ENCODE results near the gene PLCXD3.

Gene PLCXD3

DNA sequence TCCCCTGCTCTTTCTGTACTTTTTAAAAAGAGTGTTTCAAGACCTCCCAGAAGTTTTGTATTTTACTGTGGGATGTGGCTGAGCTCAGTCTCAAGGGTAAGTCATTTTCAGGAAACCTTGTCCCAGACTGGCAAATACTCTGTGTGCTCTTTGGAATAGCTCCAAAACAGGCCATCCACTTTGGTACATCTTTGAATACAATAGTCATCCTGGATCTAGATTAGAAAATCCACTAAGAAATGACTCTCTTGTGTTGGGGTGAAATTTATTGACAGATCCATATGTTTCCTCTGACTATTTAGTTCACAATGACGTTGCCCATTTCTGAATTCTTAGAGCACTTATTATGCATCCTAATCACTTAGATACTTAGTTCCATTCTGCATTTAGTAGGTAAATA, 95.2 kb downstream of the PLCXD3 start:
- no peak for DNase-seq (ENCODE audit: low read depth, low spot score)

- DNase-seq (ENCODE audit: low read depth, low spot score), result no peak
Observed at GRCh38 chr5:41414598-41414997, 95.8 kb downstream of the PLCXD3 start.

- no peak for DNase-seq (ENCODE audit: low read depth, low spot score)
Observed at GRCh38 chr5:41413074-41413473, 97.3 kb downstream of the PLCXD3 start.

GRCh38 chr5:41412496-41412895, 97.9 kb downstream of the PLCXD3 start:
- no peak for DNase-seq (ENCODE audit: low read depth, low spot score)

DNA sequence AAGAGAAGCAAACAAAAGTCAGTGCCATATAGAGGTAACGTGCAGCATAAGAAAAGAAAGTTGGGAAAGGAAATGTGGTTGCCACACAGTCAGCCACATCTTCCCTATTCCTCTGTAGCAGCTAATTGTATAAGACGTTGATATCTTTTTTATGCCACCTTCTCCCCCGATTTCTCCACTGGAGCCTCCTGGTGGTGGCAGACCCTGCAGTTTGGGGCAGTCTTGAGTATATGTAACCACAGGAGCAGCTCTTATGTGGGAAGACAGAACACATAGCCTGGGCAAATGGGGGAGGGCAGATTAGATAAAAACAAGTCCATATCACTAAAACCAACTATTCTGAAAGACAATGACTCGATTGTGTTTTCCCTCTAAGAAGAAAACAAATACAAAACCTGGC, 99.7 kb downstream of the PLCXD3 start:
- no peak for DNase-seq (ENCODE audit: low read depth, low spot score)

DNA sequence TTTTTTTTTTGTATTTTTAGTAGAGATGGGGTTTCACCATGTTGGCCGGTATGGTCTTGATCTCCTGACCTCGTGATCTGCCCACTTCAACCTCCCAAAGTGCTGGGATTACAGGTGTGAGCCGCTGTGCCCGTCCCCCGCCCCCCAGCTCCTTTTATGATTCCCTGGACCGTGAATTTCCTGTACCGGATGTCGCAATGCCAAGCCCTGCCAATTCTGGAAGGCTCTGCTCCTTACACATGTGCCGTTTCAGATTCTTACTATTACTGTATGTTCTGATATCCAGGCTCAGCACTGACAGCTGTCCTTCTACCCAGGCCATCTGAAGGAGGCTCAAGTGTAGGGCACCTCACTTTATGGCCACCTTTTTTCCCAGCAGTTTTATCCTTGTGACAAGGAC, 100.1 kb downstream of the PLCXD3 start:
- no peak for DNase-seq (ENCODE audit: low read depth, low spot score)

DNA sequence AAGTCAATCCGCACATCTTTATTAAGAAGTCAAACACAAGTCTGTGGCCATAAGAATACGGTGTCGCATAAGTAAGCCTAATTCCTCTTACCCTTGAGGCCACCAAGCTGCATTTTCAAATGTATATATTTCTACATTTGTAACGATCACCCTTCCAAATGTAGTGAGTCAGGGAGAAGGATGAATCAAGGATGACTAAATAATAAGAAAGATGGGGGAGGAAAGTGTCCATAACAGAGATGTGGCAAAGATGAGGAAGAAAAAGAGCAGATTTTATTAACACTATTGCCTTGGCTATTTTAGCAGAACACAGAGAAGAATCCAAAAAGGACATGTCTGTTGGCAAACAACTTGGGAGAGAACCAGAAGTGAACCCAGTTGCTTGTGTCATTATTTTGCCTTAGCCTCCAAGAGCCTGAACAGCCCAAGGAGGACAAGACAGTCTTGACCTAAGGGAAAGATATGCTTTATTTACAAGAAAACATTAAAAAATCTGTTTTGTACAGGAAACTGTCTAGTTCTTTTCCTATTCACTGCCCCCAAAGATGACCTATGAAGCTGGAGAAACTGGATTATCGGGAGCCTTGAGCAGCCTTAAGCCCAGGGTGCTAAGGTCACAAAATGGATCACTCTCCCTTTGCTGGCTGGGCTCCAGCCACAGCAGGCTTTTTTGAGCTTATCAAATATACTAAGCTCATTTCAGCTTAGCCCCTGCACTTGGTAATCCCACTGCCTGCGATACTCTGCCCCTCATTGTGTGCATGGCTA, 101.5 kb downstream of the PLCXD3 start:
- no peak for DNase-seq (ENCODE audit: low read depth, low spot score)

GRCh38 chr5:41406936-41407335, 103.5 kb downstream of the PLCXD3 start:
- DNase-seq (ENCODE audit: low read depth, low spot score), result no peak

GRCh38 chr5:41406424-41406823, 104.0 kb downstream of the PLCXD3 start:
- no peak for DNase-seq (ENCODE audit: low read depth, low spot score)

GRCh38 chr5:41404757-41405156, 105.6 kb downstream of the PLCXD3 start:
- DNase-seq (ENCODE audit: low read depth, low spot score), result no peak

DNA sequence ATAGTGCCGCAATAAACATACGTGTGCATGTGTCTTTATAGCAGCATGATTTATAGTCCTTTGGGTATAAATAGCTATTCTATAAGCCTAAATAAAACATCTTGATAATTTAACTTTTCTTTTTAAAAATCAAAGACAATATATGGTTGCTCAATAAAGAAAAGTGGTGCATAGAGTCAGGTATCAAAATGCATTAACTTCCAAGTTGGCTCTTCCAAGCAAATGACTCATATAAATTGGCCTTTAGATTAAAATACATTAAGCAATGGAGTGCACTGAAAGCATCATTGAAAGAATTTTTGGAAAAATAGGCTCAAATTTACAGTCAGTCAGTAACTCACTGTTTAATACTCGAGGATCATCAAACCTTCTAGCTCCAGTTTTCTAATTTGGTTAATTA, 106.6 kb downstream of the PLCXD3 start:
- DNase-seq (ENCODE audit: low read depth, low spot score), result no peak

DNA sequence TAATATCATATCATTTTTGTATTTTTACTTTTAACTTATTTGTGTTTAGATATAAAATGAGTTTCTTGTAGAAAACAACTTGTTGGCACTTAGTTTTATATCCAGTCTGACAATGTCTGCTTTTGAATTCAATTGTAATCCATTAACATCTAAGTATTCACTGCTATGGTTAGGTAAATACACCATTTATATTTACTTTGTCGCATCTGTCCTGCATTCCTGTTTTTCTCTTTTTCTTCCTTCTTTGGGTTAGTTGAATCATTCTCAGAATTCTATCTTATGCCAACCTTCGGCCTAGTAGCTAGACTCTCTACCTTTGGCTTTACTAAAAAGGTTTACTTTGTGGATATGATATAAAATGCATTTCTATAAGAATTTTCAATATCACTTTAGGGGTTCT, 107.6 kb downstream of the PLCXD3 start:
- DNase-seq (ENCODE audit: low read depth, low spot score), result no peak

DNA sequence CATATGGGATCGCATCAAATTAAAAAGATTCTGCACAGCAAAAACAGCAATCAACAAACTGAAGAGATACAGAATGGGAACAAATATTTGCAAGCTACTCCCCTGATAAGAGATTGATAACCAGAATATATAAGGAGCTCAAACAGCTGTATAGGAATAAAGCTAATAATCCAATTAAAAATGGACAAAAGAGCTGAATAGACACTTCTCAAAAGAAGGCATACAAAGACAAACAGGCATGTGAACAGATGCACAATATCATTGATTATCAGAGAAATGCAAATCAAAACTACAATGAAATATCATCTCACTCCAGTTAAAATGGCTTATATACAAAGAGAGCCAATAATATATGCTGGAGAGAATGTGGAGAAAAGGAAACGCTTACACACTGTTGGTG, 110.6 kb downstream of the PLCXD3 start:
- no peak for DNase-seq (ENCODE audit: low read depth, low spot score)

GRCh38 chr5:41392016-41392415, 118.4 kb downstream of the PLCXD3 start:
- no peak for DNase-seq (ENCODE audit: low read depth, low spot score)

- no peak for DNase-seq (ENCODE audit: low read depth, low spot score)
Observed at GRCh38 chr5:41374631-41375030, 135.8 kb downstream of the PLCXD3 start.

- DNase-seq (ENCODE audit: low read depth, low spot score), result no peak
Observed at GRCh38 chr5:41373230-41373629, 137.2 kb downstream of the PLCXD3 start.

DNA sequence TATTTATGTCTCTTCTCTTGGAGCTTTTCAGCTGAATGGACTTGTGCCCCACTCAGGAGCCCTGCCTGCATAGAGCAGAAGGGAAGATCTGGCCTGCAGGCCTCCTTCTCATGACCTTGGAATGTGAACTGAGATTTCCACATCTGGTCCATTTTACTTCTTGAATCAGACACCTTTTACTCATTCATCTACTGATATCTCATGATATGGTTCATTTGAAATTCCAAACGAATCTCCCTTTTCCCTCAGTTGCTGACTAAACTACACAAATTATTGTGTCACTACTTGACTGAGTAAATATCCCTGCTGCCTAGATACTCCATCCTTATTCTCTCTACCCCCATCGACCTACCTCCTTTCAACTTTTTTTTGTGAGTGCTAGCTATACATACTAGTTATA, 138.7 kb downstream of the PLCXD3 start:
- DNase-seq (ENCODE audit: low read depth, low spot score), result no peak

- DNase-seq (ENCODE audit: low read depth, low spot score), result no peak
Observed at GRCh38 chr5:41370482-41370881, 139.9 kb downstream of the PLCXD3 start.

GRCh38 chr5:41369799-41370198, 140.6 kb downstream of the PLCXD3 start:
- DNase-seq (ENCODE audit: low read depth, low spot score), result no peak

- no peak for DNase-seq (ENCODE audit: low read depth, low spot score)
Observed at GRCh38 chr5:41368158-41368557, 142.2 kb downstream of the PLCXD3 start.

GRCh38 chr5:41365369-41365768, 145.0 kb downstream of the PLCXD3 start:
- no peak for DNase-seq (ENCODE audit: low read depth, low spot score)

DNA sequence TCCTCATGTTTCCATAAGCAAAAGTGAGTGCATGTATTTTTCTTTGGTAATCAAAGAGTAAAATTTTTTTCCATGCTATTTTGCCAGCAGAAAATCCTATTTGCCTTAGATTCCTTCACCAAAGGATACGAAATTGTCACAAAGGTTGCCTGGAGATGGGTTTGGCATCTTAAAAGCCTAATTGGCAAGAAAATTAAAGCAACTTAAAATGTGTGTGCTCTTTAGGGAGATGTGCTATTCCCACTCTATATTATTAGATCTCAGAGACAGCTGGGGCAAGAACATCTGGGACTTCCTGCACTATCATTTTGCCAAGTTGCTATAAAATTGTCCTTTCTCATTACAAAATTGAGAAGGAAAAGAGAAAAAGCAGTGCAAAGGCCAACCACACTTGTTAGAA, 146.1 kb downstream of the PLCXD3 start:
- DNase-seq (ENCODE audit: low read depth, low spot score), result no peak

GRCh38 chr5:41363343-41363986, 146.9 kb downstream of the PLCXD3 start:
- no peak for DNase-seq (ENCODE audit: low read depth, low spot score)

- DNase-seq (ENCODE audit: low read depth, low spot score), result no peak
Observed at GRCh38 chr5:41356786-41357185, 153.6 kb downstream of the PLCXD3 start.

All from activated CD4-positive, CD25-positive, alpha-beta regulatory T cell treated with anti-CD3 and anti-CD28 coated beads, Interleukin-2, amount 50 U/mL, for 16 hours (primary cell).